HG02852 (cell line): ENCODE results near the gene LUC7L.
"Not testable (repeated sequence)": the region's sequence is repeated elsewhere in the genome, so short reads cannot be mapped to it uniquely, and the experiment has no call there.

ENCODE experiments used
- ATAC-seq: cut with Tn5 transposase; IDR thresholded peaks from one replicate; pipeline ENCODE4 v1.9.1; 2021; ENCODE audit warnings: mild to moderate bottlenecking, moderate library complexity; ENCODE audit not compliant: unreplicated experiment

Gene LUC7L, protein sequence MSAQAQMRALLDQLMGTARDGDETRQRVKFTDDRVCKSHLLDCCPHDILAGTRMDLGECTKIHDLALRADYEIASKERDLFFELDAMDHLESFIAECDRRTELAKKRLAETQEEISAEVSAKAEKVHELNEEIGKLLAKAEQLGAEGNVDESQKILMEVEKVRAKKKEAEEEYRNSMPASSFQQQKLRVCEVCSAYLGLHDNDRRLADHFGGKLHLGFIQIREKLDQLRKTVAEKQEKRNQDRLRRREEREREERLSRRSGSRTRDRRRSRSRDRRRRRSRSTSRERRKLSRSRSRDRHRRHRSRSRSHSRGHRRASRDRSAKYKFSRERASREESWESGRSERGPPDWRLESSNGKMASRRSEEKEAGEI

DNA sequence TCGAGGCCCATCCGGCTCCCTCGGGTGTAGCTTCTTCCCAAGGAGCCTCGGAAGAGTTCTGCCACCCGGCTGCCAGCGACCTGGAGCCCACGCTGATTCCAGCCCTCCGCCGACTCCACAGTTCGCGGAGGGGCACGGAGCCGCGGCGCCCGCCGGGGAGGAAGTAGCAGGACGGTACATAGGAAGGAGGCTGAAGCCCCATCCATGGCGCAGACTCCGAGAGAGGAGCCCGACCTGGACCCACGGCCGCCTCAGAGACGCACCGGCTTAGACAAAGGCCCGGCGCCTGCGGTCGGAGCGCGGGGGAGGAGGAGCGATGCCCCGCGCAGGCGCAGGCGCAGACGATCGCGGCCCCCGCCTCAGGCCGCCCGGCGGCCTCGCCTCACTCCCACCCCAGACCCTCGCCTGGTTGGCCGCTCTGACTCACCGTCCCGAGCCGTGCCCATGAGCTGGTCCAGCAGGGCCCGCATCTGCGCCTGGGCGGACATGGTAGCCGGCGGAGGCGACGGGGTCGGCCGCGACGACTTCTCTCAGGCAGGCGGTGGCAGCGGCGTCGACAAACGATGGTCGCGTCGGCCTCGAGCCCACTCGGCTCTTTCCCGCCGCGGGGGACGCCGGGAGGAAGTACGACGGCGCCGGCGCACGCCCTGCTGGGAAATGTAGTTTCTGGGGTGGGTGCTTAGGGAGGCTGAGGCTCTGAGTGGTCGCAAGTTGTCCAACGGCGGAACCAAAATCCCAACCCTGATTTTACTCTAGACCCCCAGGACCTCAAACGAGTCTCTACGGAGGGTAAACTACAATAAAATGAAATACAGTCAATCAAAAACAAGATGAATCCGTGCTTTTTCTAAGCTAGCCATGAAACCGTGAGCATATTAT lies at the start of gene LUC7L:
Gene LUC7L, minus strand, starts transcription at position 598 of the 879 bp plus-strand sequence. Its CDS starts 110 bp downstream, at position 488.
- ATAC-seq: peak; percentile 85

DNA sequence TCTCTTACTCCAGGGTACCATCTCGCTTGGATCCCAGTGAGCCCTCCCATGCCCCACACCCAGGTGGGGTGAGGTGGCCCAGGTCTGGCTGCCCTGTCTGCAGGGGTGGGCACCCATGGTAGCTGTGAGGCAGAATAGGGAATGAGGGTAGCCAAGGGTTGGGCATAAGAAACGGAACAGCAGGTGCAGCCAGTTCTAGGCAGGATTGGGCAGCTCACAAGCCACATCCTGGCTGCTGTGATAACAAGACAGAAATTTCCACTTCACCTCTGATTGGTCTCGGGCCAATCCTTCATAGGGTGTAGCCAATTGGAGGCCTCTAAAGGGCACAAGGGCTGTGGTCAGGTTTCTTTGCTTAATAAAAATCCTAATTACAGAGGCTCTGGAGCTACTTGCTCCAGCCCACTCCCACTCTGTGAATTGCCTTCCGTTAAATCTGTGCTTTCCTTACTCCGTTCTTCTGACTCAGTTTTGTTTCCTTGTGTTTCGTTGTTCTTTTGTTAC lies 49.7 kb upstream of the LUC7L start:
- no peak for ATAC-seq

DNA sequence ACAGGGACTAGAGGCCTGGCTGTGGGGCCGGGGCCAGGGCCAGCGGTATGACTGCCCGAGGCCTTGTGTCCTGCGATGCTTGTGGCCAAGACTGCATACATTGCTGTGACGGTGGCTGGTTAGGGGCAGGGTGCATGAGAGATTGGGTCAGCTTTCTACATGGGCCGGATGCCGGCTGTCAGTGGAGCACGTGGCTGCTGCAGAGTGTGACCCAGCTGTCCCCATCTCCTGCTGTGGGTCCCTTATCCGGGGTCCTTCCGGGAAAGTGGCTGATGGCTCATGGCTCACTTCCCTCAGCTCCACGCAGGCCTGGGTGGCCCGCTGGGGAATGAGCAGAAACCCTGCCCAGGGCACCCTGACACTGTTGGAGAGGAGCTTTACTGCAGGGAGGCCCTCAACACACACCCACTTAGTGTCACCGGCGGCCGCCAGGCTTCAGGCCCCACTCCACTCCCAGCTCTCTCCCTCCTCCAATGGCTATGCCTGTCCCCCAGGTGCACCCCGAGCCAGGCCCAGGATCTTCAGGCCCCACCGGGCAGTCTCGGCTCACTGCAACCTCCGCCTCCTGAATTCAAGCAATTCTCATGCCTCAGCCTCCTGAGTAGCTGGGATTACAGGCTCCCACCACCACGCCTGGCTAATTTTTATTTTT lies 47.3 kb upstream of the LUC7L start:
- no peak for ATAC-seq

DNA sequence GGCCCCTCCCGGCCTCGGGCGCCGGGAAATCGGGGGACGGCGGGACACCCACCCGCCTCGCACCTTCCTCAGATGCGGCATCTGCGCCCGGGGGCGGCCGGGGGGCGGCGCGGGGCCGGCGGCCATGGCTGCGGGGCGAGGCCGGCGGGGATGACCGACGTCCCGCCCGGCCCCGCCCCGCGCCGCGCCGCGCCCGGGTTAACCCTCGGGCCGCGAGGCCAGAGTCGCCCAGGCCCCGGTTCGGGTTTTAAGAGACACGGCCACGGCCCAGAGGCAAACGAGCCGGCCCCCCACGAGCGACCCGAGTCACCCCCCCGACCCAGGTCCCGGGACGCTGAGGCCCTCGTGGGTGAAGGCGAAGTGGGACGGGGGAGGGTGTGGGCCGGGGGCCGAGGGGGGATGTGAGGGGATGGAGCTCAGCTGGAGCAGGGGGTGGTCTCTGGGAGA lies 46.6 kb upstream of the LUC7L start, which contains the start of gene RGS11:
Gene RGS11, minus strand, starts transcription at position 159 of the 447 bp plus-strand sequence. Its CDS starts 33 bp downstream, at position 126.
- no peak for ATAC-seq

DNA sequence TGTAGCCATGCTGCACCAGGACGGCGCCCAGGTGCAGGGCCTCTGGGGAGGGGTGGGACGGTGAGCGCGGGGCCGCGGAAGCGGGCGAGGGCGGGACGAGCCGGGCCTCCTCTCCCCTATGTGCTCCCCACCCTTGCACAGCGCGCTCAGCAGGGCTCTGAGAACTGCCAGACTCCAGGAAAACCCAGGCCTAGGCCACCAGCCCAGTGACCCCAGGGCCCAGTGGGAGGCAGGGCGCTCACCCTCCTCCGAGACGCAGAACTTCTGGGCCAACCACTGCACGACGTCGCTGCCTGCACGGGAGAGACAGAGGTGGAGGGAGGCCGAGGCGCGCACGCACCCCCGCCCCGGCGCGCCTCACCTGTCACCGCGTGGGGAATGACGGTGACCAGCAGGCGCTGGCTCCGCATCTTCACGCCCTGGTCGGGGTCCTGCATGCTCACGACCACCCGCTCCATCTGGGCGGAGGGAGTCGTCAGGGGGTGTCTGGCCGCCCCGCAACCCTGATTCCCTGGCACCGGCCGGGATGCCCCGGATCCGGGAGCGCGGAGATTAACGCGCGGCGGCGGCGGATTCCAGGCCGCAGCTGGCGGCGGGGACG lies 45.9 kb upstream of the LUC7L start:
- no peak for ATAC-seq

DNA sequence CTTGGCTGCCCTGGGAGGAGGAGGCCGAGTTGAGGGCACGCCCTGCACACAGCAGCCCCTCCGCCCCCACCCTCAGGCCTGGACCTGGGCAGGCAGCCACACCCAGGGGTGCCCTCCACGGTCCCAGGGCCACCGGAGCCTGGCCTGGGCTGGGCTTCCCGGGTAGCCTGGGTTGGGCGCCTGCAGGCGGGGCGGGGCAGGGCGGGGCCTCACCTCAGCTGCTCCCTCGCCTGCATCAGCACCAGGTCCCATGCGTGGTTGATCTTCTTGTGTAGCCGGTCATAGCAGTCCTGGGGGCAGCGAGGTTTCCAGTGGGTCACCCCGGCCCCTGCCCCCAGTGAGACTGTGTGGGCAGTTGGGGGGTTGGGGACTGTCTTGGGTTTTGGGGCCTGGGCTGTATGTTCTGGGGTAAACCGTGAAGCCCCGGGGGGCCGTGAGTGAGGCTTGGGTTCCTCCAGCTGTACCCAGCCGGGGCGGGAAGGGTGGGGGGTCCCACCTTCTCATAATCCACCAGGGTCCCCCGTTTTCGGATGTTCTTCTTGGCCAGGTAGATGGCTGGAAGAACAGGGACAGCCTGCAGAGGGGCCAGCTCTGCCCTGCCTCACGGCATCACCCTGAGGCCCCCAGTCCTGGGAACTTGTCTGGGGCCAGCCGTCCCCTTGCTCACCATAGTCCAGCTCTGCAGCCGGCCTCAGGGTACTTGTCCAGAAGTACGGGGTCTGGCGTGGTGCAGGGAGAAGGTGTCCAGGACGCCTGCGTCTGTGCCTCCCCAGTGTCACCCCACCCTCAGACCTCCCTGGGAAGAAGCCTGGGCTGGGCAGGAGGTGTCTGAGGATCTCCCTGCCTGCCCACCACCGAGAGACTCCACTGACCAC lies 44.5 kb upstream of the LUC7L start:
- no peak for ATAC-seq

DNA sequence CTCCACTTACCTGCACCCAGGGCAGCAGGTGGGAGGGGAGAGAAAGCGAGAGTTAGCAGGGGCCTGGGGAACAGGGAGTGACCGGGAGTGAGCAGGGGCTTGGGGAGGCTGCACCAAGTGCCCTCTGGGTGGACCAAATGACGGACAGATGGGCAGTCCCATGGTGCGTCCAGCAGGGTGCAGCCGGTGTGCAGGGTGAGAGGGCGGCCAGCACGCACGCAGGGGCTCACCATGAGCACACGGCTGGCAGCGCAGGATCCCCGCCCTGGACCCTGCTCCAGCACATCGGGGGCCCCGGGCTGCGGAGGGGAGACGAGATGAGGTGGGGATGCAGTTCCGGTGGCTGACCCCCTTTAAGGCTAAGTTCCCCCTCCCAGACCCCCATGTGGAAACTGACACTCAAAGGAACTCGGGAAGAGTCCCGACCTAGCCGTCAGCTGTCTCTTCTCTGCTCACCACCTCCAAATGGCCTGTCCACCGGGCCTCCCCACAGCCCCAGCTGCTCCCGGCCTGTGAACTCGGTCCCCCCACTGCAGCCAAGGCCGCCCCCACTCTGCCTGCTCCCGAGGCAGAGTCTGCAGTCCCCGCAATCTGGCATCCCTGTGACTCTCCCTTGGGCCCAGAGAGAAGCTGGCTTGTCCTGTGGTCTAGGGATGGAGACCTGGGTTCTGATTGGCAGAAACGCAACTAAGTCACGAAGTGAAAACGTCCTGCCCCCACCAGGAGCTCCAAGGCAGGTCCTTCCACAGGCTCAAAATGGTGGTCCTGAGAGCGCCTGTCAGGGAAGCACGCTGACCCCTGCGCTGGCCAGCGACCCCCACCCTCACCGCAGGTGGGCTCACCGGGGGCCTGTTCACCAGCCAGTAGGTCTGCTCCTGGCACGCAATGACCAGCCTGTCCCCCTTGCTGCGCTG lies 43.6 kb upstream of the LUC7L start:
- ATAC-seq: no peak

DNA sequence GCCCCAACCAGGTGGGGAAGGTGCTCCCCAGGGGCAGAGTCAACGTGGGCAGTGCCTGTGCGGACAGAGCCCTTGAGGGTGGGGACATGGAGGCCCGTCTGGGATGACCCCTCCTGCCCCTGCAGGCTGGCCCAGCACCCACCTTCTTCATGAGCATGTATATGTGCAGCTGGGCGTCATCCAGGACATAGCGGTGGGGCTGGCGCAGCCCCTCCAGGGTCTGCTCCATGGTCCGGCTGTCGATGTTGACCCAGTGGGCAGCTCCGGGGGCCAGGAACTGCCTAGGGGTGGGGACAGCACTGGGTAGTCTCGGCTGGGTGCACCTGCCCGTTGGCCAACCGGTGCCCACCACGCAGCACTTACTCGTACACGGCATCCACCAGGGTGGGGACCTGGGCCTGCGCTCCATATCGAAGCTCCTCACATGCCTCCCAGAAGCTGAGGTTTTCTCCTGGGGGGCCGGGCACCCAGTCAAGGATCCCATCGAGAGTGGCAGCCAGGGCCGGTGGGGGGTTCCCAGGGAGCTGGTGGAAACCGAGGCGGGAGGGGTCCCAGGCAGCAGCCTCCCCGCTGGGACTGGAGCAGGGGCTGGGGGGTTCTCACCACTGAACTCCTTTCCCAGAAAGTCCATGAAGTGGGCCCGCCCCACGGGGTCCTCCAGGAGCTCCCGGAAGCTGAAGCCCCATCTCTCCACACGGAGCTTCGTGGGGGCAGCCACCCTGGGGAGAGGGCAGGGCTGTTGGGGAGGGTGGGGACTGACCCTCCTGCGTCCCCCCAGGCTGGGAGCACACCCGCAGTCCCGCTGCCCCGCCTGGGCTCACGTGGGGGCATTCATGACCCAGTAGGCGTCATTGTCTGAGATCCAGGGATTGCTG lies 41.4 kb upstream of the LUC7L start:
- ATAC-seq: no peak

DNA sequence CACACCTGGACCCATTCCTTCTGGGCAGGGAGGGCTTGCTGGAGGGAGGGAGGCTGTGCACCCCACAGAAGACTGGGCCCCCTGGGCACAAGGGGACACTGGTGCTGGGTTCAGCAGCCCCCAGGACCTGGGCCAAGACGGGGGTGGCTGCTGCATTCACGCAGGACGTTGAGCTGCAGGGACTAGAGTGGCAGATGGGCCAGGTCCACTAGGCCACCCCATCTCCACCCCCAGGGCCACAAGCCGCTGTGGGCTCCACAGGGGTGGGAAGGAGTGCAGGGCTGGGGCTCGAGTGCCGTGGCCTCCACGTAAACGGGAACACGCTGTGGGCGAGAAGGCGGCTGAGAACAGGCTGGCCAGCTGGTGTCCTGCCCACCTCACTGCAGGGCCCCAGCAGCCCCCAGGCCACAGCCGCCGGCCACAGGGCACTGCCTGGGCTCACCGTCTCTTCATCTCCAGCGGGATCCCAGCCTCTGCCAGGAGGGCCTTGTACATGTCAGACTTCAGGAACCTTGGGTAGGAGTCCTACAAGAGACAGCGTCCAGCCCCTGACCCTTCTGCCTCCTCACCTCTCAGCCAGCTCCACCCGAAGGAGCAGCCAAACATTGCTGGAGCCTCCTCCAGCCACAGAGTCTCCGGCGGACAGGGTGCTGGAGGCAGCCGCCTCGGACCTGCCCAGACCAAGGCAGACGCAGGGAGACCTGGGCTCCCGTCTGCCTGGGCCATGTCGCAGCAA lies 40.0 kb upstream of the LUC7L start:
- ATAC-seq: no peak

DNA sequence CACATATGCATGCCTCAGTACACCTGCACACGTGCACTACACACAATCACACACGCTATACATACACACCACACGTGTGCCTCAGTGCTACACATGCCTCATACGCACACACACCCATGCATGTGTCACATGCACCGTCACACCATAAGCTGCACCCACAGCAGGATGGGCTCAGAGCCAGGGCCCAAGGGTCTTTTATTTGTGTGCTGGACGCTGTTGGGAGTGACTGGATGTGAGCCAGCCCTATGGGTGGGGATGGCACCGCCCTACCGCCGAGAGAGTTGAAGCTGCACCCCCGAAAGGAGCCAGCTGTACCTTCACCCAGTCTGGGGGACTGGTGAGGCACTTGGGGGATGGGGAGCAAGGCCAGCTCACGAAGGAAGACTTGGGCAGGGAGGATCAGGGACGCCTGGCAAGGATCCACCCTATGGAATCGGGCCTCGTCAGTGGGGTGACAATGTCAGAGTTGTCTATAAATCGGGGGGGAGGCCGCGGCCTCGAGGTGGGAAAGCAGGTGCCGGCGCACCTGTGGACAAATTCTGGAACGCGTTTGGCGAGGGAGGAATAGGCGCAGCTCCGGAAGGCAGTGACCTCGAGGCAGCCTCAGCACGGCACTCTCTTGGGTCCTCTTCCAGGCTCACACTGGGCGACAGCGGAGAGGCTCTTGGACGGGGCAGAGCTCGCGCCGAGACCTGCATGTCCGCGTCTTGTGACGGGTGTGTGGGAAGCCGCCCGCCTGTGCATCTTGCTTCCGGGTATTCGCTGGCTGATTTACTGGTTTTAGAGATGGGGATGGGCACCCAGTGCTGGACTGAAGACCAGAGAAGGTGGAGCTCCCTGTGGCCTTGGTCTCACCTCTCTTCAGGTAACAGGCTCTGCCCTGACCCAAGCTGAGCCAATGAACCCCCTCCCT lies 39.1 kb upstream of the LUC7L start:
- ATAC-seq: no peak

DNA sequence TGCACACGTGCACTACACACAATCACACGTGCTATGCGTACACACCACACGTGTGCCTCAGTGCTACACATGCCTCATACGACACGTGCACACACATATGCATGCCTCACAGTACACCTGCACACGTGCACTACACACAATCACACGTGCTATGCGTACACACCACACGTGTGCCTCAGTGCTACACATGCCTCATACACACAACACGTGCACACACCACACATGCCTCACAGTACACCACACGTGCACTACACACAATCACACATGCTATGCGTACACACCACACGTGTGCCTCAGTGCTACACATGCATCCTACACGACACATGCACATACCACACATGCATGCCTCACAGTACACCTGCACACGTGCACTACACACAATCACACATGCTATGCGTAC lies 38.3 kb upstream of the LUC7L start:
- not testable (repeated sequence) for ATAC-seq

DNA sequence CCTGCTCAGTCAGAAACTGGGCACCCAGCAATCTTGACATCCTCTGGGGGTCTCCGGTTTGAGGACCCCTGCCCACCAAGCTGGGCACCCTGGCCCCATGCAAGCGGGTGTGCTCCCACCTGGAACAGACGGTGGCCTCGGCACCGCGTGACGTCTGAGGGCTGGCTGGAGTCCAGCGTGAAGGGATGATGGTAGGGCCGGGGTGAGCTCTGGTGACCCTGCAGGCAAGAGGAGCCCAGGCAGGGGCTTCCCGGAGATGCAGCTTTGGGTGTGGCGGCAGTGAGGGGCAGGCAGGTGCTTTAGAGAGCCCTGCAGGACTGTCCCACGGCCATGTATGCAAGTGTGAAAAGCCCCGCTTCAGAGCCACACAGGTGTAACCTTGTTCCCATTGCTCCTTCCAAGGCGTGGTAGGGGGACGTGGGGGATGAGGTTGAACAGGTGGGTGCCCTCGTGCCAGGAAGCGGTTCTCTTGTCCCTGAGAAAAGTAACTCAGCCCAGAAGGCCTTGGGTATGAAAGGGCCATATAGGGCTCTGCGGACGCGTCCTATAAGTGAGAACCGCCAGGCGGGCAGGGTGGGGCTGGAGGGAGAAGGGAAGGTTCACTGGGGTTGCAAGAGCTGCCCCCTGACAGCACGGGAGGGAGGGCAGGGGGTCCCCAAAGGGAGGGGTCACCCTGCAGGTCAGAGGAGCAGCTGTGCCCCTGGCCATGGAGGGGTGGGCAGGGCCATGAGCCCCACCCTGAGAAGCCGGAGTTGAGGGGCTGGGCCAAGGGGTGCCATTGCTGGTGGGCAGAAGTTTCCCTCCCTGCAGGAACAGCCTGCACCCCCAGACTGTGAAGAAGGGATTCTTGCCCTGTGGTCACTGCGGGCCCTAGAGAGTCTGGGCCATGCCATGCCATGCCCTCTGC lies 37.3 kb upstream of the LUC7L start:
- ATAC-seq: no peak

DNA sequence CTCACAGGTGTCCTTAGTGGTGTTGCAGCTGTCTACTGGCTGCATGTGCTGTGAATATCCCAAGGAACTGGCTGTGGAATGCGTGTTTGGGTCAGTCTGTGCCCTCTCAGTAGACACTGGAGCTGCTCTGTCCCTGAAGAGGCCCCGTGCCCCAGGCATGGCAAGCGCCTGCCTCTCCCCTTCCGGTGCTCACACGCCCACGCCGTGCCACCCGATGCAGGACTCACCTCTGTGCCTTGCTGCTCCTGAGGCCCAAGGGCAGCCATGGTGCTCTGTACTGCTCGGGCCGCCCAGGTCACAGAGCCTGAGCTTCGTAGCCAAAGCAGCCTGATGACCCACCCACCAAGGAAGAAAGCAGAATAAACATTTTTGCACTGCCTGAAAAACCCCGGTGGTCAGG lies 36.5 kb upstream of the LUC7L start:
- ATAC-seq: no peak

DNA sequence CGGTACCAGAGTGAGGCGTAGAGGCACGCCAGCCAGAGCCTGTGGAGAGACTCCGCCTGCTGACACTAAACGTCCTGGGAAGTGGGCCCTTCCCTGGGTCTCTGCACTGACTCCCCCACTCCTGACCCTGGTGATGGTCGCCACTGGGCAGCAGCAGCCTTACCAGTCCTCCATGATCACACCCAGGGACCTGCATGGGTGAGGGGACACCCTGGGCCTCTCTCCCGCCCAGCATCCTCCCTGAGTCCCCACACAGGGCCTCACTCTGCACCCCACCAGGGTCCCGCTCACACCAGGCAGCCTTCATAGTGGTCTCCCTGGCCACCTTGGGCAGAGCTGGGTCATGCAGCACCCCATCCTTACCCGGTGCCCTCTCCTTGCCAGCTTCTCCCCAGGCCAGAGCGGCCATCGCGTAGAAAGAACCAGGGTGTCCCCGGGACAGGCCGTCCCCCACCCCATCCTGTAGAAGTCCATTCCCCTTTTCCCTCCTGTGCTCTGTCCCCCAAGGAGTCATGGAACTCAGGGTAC lies 35.8 kb upstream of the LUC7L start:
- no peak for ATAC-seq
